Breast epithelium (tissue), 3 donors: Measurements from ENCODE around the gene HDAC3.

ENCODE experiments used
- CTCF ChIP-seq, 3 donors: fragments of 450-650 bp; IDR thresholded peaks; one replicate each; pipeline ENCODE4 v1.5.1; 2016 to 2017; ENCODE audit warnings: antibody characterized with exemption in 3 of 3, mild to moderate bottlenecking in 3 of 3, moderate library complexity in 3 of 3
- POLR2A ChIP-seq: fragments of 450-650 bp; IDR thresholded peaks from one replicate; pipeline ENCODE4 v1.6.1; 2016; ENCODE audit warnings: antibody characterized with exemption, mild to moderate bottlenecking, moderate library complexity

GRCh38 chr5:141623186-141623585 is 13.5 kb downstream of the HDAC3 start:
- TF ChIP-seq CTCF (IDR thresholded peaks at IDR 0.05) (no peak), POLR2A (no peak)
